Astrocyte (in vitro differentiated cells and primary cell): ENCODE results near the gene RNF34. TPM values are rescaled to one million over a fixed set of nuclear protein-coding genes. Genes with fewer than 3 reads are reported as not detected.
"Not testable (repeated sequence)": the region's sequence is repeated elsewhere in the genome, so short reads cannot be mapped to it uniquely, and the experiment has no call there.

Source experiments
- DNase-seq: peaks from one replicate; pipeline ENCODE4 v3.0.0-alpha.2; 2010; ENCODE audit warnings: low read depth
- FAIRE-seq: peaks from 2 replicates; lab custom pipeline; 2011; peaks lifted over from hg19 to GRCh38; lab: Jason Lieb, UNC
- H2AFZ ChIP-seq: 2 replicates; pipeline ENCODE4 v1.6.0; 2012; ENCODE audit warnings: low read depth, low read length, inconsistent platforms
- H3K27ac ChIP-seq: 2 replicates; pipeline ENCODE4 v1.5.1; 2011; ENCODE audit warnings: low read depth, low read length, inconsistent platforms
- H3K27me3 ChIP-seq: 2 replicates; pipeline ENCODE4 v1.6.0; 2011; ENCODE audit warnings: low read length, inconsistent platforms; ENCODE audit not compliant: insufficient read depth
- H3K36me3 ChIP-seq: 2 replicates; pipeline ENCODE4 v1.5.1; 2011; ENCODE audit warnings: low read length, inconsistent platforms; ENCODE audit not compliant: insufficient read depth
- H3K4me1 ChIP-seq: 2 replicates; pipeline ENCODE4 v1.5.1; 2011; ENCODE audit warnings: low read length, inconsistent platforms; ENCODE audit not compliant: insufficient read depth
- H3K4me2 ChIP-seq: 2 replicates; pipeline ENCODE4 v1.6.0; 2012; ENCODE audit warnings: low read length, inconsistent platforms
- H3K4me3 ChIP-seq: 2 replicates; pipeline ENCODE4 v1.5.1; 2011; ENCODE audit warnings: low read depth, mild to moderate bottlenecking, low read length, inconsistent platforms; ENCODE audit not compliant: insufficient read depth
- H3K79me2 ChIP-seq: 2 replicates; pipeline ENCODE4 v1.6.0; 2012; ENCODE audit warnings: mild to moderate bottlenecking, low read length, inconsistent platforms; ENCODE audit not compliant: insufficient read depth
- H3K9ac ChIP-seq: 2 replicates; pipeline ENCODE4 v1.6.0; 2012; ENCODE audit warnings: mild to moderate bottlenecking, low read length, inconsistent platforms
- H3K9me3 ChIP-seq: 2 replicates; pipeline ENCODE4 v1.5.1; 2012; ENCODE audit warnings: low read depth, mild to moderate bottlenecking, low read length, inconsistent platforms; ENCODE audit not compliant: insufficient read depth
- H4K20me1 ChIP-seq: 2 replicates; pipeline ENCODE4 v1.6.0; 2012; ENCODE audit warnings: low read length, inconsistent platforms; ENCODE audit not compliant: insufficient read depth
- H3K27ac Mint-ChIP-seq: one replicate; pipeline ENCODE4 v1.8.0; 2021; ENCODE audit warnings: mild to moderate bottlenecking, mixed read lengths; ENCODE audit not compliant: unreplicated experiment
- H3K27me3 Mint-ChIP-seq: one replicate; pipeline ENCODE4 v1.8.0; 2021; ENCODE audit warnings: low read depth, mixed read lengths; ENCODE audit not compliant: unreplicated experiment
- H3K36me3 Mint-ChIP-seq: one replicate; pipeline ENCODE4 v1.8.0; 2021; ENCODE audit warnings: low read depth, mixed read lengths; ENCODE audit not compliant: unreplicated experiment
- H3K4me1 Mint-ChIP-seq: one replicate; pipeline ENCODE4 v1.8.0; 2021; ENCODE audit warnings: low read depth, mixed read lengths; ENCODE audit not compliant: unreplicated experiment
- H3K4me3 Mint-ChIP-seq: one replicate; pipeline ENCODE4 v1.8.0; 2021; ENCODE audit warnings: mild to moderate bottlenecking, moderate library complexity, mixed read lengths; ENCODE audit not compliant: unreplicated experiment
- H3K9me3 Mint-ChIP-seq: one replicate; pipeline ENCODE4 v1.8.0; 2021; ENCODE audit warnings: mild to moderate bottlenecking, mixed read lengths; ENCODE audit not compliant: unreplicated experiment
- EZH2 ChIP-seq: IDR thresholded peaks from 2 replicates; pipeline ENCODE4 v1.6.1; 2012; ENCODE audit warnings: mild to moderate bottlenecking, low read length, inconsistent platforms; ENCODE audit not compliant: insufficient read depth
- total RNA-seq: library from RNA; stranded (reverse); gene quantifications from 2 replicates; pipeline ENCODE4 v1.2.1, GENCODE V29; 2021
- TF ChIP-seq, protein P1 (sequence below): IDR thresholded peaks from 2 replicates; pipeline ENCODE4 v1.5.1; 2011; ENCODE audit warnings: low read depth, mild to moderate bottlenecking, inconsistent platforms, low read length, moderate library complexity; ENCODE audit not compliant: insufficient read depth

Gene RNF34
- total RNA-seq, 1 donor from 2014 or later = 37.7 TPM

DNA sequence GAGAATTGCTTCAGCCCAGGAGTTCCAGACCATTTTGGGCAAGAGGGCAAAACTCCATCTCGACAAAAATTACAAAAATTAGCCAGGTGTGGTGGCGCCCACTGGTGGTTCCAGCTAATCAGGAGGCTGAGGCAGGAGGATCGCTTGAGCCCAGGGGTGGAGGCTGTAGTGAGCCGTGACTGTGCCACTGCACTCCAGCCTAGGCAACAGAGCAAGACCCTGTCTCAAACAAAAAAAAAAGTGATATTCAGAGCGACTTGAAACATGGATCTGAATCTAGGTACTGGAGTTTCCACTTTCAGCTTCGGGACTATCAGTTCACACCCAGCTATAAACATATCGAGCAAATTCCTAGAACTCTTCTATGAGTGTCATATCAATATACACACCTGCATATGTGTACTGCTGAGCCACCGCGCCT, 16.3 kb upstream of the RNF34 start:
- Histone ChIP-seq H3K4me1 (peaks cover 4% of the 10 kb centered on the region), H3K79me2 (no peaks in the 10 kb centered on the region), H3K9ac (no peak overlapping the region), H3K36me3 (no peaks in the 10 kb centered on the region), H3K4me3 (no peak overlapping the region), H4K20me1 (no peaks in the 10 kb centered on the region), H2AFZ (no peak overlapping the region), H3K27ac (no peak overlapping the region), H3K9me3 (no peaks in the 10 kb centered on the region), H3K27me3 (no peaks in the 10 kb centered on the region), H3K4me2 (no peak overlapping the region)
- peaks cover 5% of the 10 kb centered on the region for H3K4me1 Mint-ChIP-seq
- H3K9me3 Mint-ChIP-seq = no peaks in the 10 kb centered on the region
- no peak overlapping the region for H3K4me3 Mint-ChIP-seq
- no peaks in the 10 kb centered on the region for H3K36me3 Mint-ChIP-seq
- TF ChIP-seq, protein P1, sequence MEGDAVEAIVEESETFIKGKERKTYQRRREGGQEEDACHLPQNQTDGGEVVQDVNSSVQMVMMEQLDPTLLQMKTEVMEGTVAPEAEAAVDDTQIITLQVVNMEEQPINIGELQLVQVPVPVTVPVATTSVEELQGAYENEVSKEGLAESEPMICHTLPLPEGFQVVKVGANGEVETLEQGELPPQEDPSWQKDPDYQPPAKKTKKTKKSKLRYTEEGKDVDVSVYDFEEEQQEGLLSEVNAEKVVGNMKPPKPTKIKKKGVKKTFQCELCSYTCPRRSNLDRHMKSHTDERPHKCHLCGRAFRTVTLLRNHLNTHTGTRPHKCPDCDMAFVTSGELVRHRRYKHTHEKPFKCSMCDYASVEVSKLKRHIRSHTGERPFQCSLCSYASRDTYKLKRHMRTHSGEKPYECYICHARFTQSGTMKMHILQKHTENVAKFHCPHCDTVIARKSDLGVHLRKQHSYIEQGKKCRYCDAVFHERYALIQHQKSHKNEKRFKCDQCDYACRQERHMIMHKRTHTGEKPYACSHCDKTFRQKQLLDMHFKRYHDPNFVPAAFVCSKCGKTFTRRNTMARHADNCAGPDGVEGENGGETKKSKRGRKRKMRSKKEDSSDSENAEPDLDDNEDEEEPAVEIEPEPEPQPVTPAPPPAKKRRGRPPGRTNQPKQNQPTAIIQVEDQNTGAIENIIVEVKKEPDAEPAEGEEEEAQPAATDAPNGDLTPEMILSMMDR = no peak
- no peak for TF ChIP-seq EZH2
- no peak for DNase-seq
- H3K27me3 Mint-ChIP-seq = no peaks in the 10 kb centered on the region
- no peak for FAIRE-seq
- no peak overlapping the region for H3K27ac Mint-ChIP-seq

DNA sequence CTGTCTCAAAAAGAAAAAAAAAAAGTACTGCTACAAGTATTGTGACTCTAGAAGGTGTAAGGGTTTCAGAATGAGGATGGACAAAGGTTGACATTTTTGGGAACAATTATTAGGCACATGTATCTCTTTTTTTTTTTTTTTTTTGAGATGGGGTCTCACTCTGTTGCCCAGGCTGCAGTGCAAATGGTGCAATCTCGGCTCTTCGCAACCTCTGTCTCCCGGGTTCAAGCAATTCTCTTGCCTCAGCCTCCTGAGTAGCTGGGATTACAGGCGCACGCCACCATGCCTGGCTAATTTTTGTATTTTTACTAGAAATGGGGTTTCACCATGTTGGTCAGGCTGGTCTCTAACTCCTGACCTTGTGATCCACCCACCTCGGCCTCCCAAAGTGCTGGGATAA, 15.0 kb upstream of the RNF34 start:
- H3K79me2 ChIP-seq, H3K27ac Mint-ChIP-seq, H3K4me3 ChIP-seq, H3K27me3 Mint-ChIP-seq, H3K9me3 Mint-ChIP-seq, FAIRE-seq, H3K4me3 Mint-ChIP-seq, DNase-seq, H3K9ac ChIP-seq, H3K27me3 ChIP-seq, H3K36me3 ChIP-seq, H3K27ac ChIP-seq, H3K9me3 ChIP-seq, H3K4me1 Mint-ChIP-seq, H3K36me3 Mint-ChIP-seq, H3K4me2 ChIP-seq, H2AFZ ChIP-seq, H3K4me1 ChIP-seq, H4K20me1 ChIP-seq: not testable (repeated sequence)

DNA sequence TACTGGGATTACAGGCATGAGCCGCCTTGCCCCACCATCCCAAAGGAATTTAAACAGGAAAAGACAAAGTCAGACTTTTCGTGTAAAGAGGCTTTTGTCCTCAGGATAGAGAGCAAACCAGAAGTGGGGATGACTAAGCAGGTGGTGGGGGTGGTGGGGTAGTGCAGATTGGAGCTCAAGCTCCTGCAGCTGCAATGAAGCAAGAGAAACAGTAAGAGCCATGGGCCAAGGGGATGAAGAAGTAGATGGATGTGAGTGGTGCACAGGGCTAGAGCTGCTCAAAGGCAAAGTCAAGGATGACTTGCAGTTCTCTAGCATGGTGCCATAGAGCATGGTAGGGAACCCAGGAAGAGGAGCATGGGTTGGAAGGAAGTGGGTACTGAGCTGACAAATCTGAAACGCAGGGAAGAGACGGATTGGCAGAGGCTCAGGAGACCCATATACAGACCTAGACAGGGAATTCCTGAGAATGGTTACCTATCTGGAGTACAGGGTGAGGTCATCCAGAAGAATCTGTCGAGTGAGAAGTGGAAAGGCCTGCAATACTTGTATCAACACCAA, 11.4 kb upstream of the RNF34 start:
- Histone ChIP-seq H3K36me3 (no peaks in the 10 kb centered on the region), H3K9ac (no peak overlapping the region), H3K27ac (no peak overlapping the region), H3K9me3 (no peaks in the 10 kb centered on the region), H3K4me3 (no peak overlapping the region), H3K4me2 (peak overlapping the region; percentile 54), H3K4me1 (peaks cover 6% of the 10 kb centered on the region), H3K27me3 (no peaks in the 10 kb centered on the region), H2AFZ (peak overlapping the region; percentile 59), H4K20me1 (no peaks in the 10 kb centered on the region), H3K79me2 (no peaks in the 10 kb centered on the region)
- Mint-ChIP-seq H3K4me1 (peaks cover 8% of the 10 kb centered on the region), H3K9me3 (no peaks in the 10 kb centered on the region), H3K36me3 (peaks cover 2% of the 10 kb centered on the region), H3K4me3 (no peak overlapping the region), H3K27me3 (no peaks in the 10 kb centered on the region), H3K27ac (no peak overlapping the region)
- FAIRE-seq (no peak), DNase-seq (peak; percentile 77)
- TF ChIP-seq, protein P1 = no peak
- no peak for TF ChIP-seq EZH2
